Brain microvascular endothelial cell (primary cell): ENCODE measurements around the gene SOAT2.

Experiments used
- DNase-seq: peaks from one replicate; pipeline ENCODE4 v3.0.0-alpha.2; 2020
- H3K27ac ChIP-seq: fragments of 250-450 bp; sonication (Bioruptor Pico); 2 replicates; pipeline ENCODE4 v1.5.1; 2020; ENCODE audit warnings: mild to moderate bottlenecking, moderate library complexity
- H3K27me3 ChIP-seq: fragments of 250-450 bp; sonication (Bioruptor Pico); replicated peaks from 2 replicates; pipeline ENCODE4 v1.5.1; 2020; ENCODE audit warnings: mild to moderate bottlenecking
- H3K36me3 ChIP-seq: fragments of 250-450 bp; sonication (Bioruptor Pico); replicated peaks from 2 replicates; pipeline ENCODE4 v1.5.1; 2020; ENCODE audit warnings: mild to moderate bottlenecking
- H3K4me3 ChIP-seq: 2 replicates; pipeline ENCODE4 v1.5.1; 2011; ENCODE audit warnings: low read depth, mild to moderate bottlenecking, control low read depth, low read length, moderate library complexity
- CTCF ChIP-seq: IDR thresholded peaks from 2 replicates; pipeline ENCODE4 v1.5.1; 2011; ENCODE audit warnings: low read depth, mild to moderate bottlenecking, moderate library complexity, low read length, control low read depth, inconsistent platforms; ENCODE audit errors: missing control alignments
- in situ Hi-C: cut with HindIII; loops from 2 replicates; pipeline ENCODE4 v1.10.0; 2017; ENCODE audit warnings: low sequenced_read_pairs, low pct_ligation_motif_present

Gene SOAT2

DNA sequence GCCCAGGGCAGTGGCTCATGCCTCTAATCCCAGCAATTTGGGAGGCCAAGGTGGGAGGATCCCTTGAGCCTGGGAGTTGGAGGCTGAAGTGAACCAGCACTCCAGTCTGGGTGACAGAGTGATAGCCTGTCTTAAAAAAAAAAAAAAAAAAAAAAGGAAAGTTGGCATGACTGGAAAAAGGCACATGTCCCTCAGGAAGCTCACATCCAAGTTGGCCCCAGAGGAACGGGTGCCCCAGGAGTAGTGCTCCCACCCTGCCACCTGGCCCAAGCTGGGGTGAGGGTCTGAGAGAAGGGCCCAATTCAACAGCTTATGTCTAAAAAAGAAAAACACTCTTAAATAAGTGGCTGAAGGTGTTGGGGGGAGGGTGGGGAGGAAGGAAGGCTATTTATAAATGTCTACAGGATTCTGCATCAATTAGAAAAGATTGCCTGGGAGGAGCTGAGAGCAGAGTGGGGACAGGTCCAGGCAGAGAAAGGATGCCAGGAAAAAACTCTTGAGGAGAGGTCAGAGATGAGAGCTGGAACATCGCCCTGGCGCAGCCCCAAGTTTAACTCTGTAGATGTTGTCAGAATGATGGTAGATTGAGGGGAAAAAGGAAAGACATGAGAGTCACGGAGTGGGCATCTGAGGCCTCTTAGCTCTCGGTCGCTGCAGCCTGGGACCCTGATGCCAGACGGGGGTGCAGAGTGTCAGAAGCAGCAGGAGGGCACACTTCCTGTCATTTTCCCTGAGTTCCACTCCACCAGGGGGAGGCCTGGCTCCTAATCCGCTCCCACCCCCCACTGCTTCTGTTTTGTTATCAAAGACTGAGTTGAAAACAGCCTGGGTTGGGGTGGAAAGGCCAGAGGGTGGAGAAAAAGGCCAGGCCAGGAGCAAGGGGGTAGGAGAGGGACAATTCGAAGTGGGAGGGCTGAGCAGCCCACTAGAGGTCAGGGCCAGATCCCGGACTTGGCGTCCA lies 31.4 kb upstream of the SOAT2 start:
- Histone ChIP-seq H3K4me3 (no peak overlapping the region), H3K27me3 (no peaks in the 10 kb centered on the region), H3K27ac (peak overlapping the region; percentile 1), H3K36me3 (peaks cover 28% of the 10 kb centered on the region)
- TF ChIP-seq CTCF: peak; percentile 59
- no peak for DNase-seq
- in situ Hi-C loops: no loop called here

- H3K4me3 ChIP-seq: no peak overlapping the region
- no peak for TF ChIP-seq CTCF
- H3K36me3 ChIP-seq: peaks cover 28% of the 10 kb centered on the region
- in situ Hi-C loops: no loop called here
- H3K27ac ChIP-seq: no peak overlapping the region
- H3K27me3 ChIP-seq: no peaks in the 10 kb centered on the region
- no peak for DNase-seq
Observed at GRCh38 chr12:53073881-53074280, 29.4 kb upstream of the SOAT2 start.

DNA sequence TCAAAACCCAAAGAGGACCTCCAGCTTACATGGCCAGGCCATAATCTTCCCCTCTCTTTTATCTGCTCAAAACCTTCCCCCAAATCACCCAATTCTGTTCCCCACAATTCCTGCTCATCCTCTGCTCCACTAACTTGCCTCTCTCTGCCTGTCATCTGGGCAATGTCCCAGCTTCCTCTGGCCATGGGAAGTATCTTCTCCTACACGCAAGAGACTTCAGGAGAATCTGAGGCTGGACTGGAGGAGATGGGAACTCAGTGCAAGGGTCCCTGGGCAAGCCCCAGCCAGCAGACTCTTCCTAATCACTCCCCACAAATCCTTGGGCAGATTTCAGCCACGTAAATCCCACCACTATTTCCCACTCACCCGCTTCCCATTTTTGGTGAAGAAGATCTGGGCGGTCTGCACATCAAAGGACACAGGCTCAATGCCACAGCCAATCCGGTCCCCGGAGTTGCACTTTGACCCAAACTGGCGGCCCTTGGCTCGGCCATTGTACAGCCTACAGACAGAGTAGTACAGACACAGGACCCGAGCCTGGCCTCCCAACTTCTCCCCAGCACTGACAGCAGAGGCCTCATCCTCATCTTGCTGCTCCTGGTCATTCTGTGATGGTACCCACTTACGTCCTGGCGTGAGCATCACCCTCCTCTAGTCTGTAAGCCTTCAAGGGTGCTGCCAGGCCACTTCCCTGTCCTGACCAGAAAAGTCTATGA lies 28.8 kb upstream of the SOAT2 start:
- no peak overlapping the region for H3K4me3 ChIP-seq
- peaks cover 28% of the 10 kb centered on the region for H3K36me3 ChIP-seq
- H3K27me3 ChIP-seq: no peaks in the 10 kb centered on the region
- TF ChIP-seq CTCF: no peak
- H3K27ac ChIP-seq: no peak overlapping the region
- DNase-seq: no peak
- in situ Hi-C loops: no loop called here

DNA sequence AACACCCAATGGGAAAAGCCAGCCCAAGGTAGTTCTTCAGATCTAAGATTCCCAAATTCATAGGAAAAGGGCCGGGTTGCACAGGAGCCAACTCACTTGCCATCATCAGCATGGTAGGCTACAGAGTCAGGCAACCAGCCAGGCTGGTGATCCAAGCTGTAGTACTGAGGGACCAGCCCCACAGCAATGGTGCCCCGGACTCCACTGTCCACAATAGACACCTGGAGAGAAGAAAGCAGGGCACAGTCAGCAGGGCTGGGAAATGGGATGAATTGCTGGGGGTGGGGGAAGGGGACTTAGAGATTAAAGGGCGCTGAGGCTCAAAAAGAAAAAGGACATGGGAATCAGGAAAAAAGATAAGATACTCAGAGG lies 28.3 kb upstream of the SOAT2 start:
- in situ Hi-C loops: no loop called here

GRCh38 chr12:53076461-53076860 lies 26.8 kb upstream of the SOAT2 start:
- TF ChIP-seq CTCF: no peak
- Histone ChIP-seq H3K27me3 (no peaks in the 10 kb centered on the region), H3K27ac (no peak overlapping the region), H3K36me3 (peaks cover 25% of the 10 kb centered on the region), H3K4me3 (no peak overlapping the region)
- in situ Hi-C loops: no loop called here
- no peak for DNase-seq

More for the DNA sequence above, 28.3 kb upstream of the SOAT2 start:
- Histone ChIP-seq H3K27ac (no peak overlapping the region), H3K36me3 (peaks cover 28% of the 10 kb centered on the region), H3K27me3 (no peaks in the 10 kb centered on the region), H3K4me3 (no peak overlapping the region)
- TF ChIP-seq CTCF: no peak
- no peak for DNase-seq
